SJSA1 (cell line): ENCODE data around the gene MEIOB. TPM values are rescaled to one million over a fixed set of nuclear protein-coding genes. Genes with fewer than 3 reads are reported as not detected.

ENCODE experiments used
- DNase-seq, 2 experiments: peaks; one replicate each; pipeline ENCODE4 v3.0.0-alpha.2; 2015 to 2020; ENCODE audit warnings: low spot score in 2 of 2, low read depth in 1 of 2
- H3K27ac ChIP-seq: fragments of 250-450 bp; sonication (Bioruptor Pico); 2 replicates; pipeline ENCODE4 v1.5.1; 2020; ENCODE audit warnings: mild to moderate bottlenecking, moderate library complexity
- H3K27me3 ChIP-seq: fragments of 250-450 bp; sonication (Bioruptor Pico); replicated peaks from 2 replicates; pipeline ENCODE4 v1.5.1; 2020; ENCODE audit warnings: mild to moderate bottlenecking, moderate library complexity
- H3K36me3 ChIP-seq: fragments of 250-450 bp; sonication (Bioruptor Pico); 2 replicates; pipeline ENCODE4 v1.5.1; 2020; ENCODE audit warnings: mild to moderate bottlenecking
- H3K4me1 ChIP-seq: fragments of 250-450 bp; sonication (Bioruptor Pico); replicated peaks from 2 replicates; pipeline ENCODE4 v1.6.1; 2021; ENCODE audit warnings: mild to moderate bottlenecking
- H3K4me3 ChIP-seq: fragments of 250-450 bp; sonication (Bioruptor Pico); 2 replicates; pipeline ENCODE4 v1.5.1; 2020; ENCODE audit warnings: mild to moderate bottlenecking
- H3K9me3 ChIP-seq: fragments of 250-450 bp; sonication (Bioruptor Pico); replicated peaks from 2 replicates; pipeline ENCODE4 v1.5.1; 2020; ENCODE audit warnings: mild to moderate bottlenecking
- total RNA-seq: library from RNA; depleted of rRNA; stranded (reverse); fragments of >200 nt; shearing (Covaris generic); gene quantifications from 2 replicates; pipeline ENCODE4 v1.2.3, GENCODE V29; 2014

MEIOB gene
- total RNA-seq, 1 experiment from 2014 or later: not detected

- H3K36me3 ChIP-seq: peaks cover 44% of the 10 kb centered on the region
- no peak overlapping the region for H3K27ac ChIP-seq
- H3K4me3 ChIP-seq: no peak overlapping the region
- DNase-seq: no peak
- H3K4me1 ChIP-seq: no peaks in the 10 kb centered on the region
- no peaks in the 10 kb centered on the region for H3K9me3 ChIP-seq
- no peaks in the 10 kb centered on the region for H3K27me3 ChIP-seq
These were observed 79.8 kb downstream of the MEIOB start for GRCh38 chr16:1791943-1792812.

GRCh38 chr16:1791256-1791942 is 80.6 kb downstream of the MEIOB start:
- no peak for DNase-seq
- H3K36me3 ChIP-seq: peaks cover 51% of the 10 kb centered on the region

GRCh38 chr16:1790611-1791255 is 81.2 kb downstream of the MEIOB start:
- no peaks in the 10 kb centered on the region for H3K9me3 ChIP-seq
- H3K36me3 ChIP-seq: peaks cover 58% of the 10 kb centered on the region
- H3K27me3 ChIP-seq: no peaks in the 10 kb centered on the region
- H3K4me1 ChIP-seq: no peaks in the 10 kb centered on the region
- DNase-seq: no peak
- H3K27ac ChIP-seq: no peak overlapping the region
- H3K4me3 ChIP-seq: no peak overlapping the region

More at GRCh38 chr16:1791256-1791942, 80.6 kb downstream of the MEIOB start:
- H3K9me3 ChIP-seq: no peaks in the 10 kb centered on the region
- H3K4me3 ChIP-seq: no peak overlapping the region
- no peaks in the 10 kb centered on the region for H3K4me1 ChIP-seq
- no peak overlapping the region for H3K27ac ChIP-seq
- no peaks in the 10 kb centered on the region for H3K27me3 ChIP-seq

- no peak for DNase-seq
- Histone ChIP-seq H3K27me3 (no peaks in the 10 kb centered on the region), H3K4me1 (no peaks in the 10 kb centered on the region), H3K4me3 (no peak overlapping the region), H3K36me3 (peaks cover 60% of the 10 kb centered on the region), H3K27ac (no peak overlapping the region), H3K9me3 (no peaks in the 10 kb centered on the region)
These were observed 81.7 kb downstream of the MEIOB start for GRCh38 chr16:1790261-1790610.

- Histone ChIP-seq H3K36me3 (peaks cover 65% of the 10 kb centered on the region), H3K4me1 (no peaks in the 10 kb centered on the region)
These were observed 82.3 kb downstream of the MEIOB start for GRCh38 chr16:1789643-1790045.

GRCh38 chr16:1788708-1789100 is 83.3 kb downstream of the MEIOB start:
- no peaks in the 10 kb centered on the region for H3K9me3 ChIP-seq
- H3K27me3 ChIP-seq: no peaks in the 10 kb centered on the region
- peaks cover 7% of the 10 kb centered on the region; the same call in 1 of the 2 replicates for H3K4me1 ChIP-seq
- peaks cover 70% of the 10 kb centered on the region for H3K36me3 ChIP-seq
- no peak overlapping the region for H3K27ac ChIP-seq
- no peak overlapping the region for H3K4me3 ChIP-seq
- DNase-seq: no peak

More at GRCh38 chr16:1789643-1790045, 82.3 kb downstream of the MEIOB start:
- H3K27me3 ChIP-seq: no peaks in the 10 kb centered on the region
- no peaks in the 10 kb centered on the region for H3K9me3 ChIP-seq
- H3K27ac ChIP-seq: no peak overlapping the region
- DNase-seq: no peak
- no peak overlapping the region for H3K4me3 ChIP-seq

GRCh38 chr16:1788095-1788707 is 83.8 kb downstream of the MEIOB start:
- H3K9me3 ChIP-seq: no peaks in the 10 kb centered on the region
- H3K27me3 ChIP-seq: no peaks in the 10 kb centered on the region
- H3K36me3 ChIP-seq: peaks cover 70% of the 10 kb centered on the region
- no peak for DNase-seq
- no peak overlapping the region for H3K4me3 ChIP-seq
- H3K27ac ChIP-seq: no peak overlapping the region
- peaks cover 7% of the 10 kb centered on the region for H3K4me1 ChIP-seq

- DNase-seq: no peak
- H3K36me3 ChIP-seq: peaks cover 72% of the 10 kb centered on the region
- H3K27me3 ChIP-seq: no peaks in the 10 kb centered on the region
- no peak overlapping the region for H3K4me3 ChIP-seq
- H3K9me3 ChIP-seq: no peaks in the 10 kb centered on the region
- H3K27ac ChIP-seq: no peak overlapping the region
- peaks cover 7% of the 10 kb centered on the region for H3K4me1 ChIP-seq
These were observed 84.5 kb downstream of the MEIOB start for GRCh38 chr16:1787322-1788094.

- Histone ChIP-seq H3K27ac (no peak overlapping the region), H3K4me1 (peaks cover 8% of the 10 kb centered on the region), H3K36me3 (peaks cover 72% of the 10 kb centered on the region), H3K9me3 (no peaks in the 10 kb centered on the region), H3K4me3 (no peak overlapping the region), H3K27me3 (no peaks in the 10 kb centered on the region)
- no peak for DNase-seq
These were observed 85.0 kb downstream of the MEIOB start for GRCh38 chr16:1787056-1787321.

GRCh38 chr16:1786242-1787055 is 85.5 kb downstream of the MEIOB start:
- Histone ChIP-seq H3K27ac (no peak overlapping the region), H3K36me3 (peaks cover 74% of the 10 kb centered on the region), H3K4me1 (peaks cover 14% of the 10 kb centered on the region), H3K9me3 (no peaks in the 10 kb centered on the region), H3K27me3 (no peaks in the 10 kb centered on the region), H3K4me3 (no peak overlapping the region)
- no peak for DNase-seq

GRCh38 chr16:1785846-1786170 is 86.2 kb downstream of the MEIOB start:
- no peak overlapping the region for H3K4me3 ChIP-seq
- peaks cover 69% of the 10 kb centered on the region for H3K36me3 ChIP-seq
- DNase-seq: no peak
- no peaks in the 10 kb centered on the region for H3K9me3 ChIP-seq
- peaks cover 17% of the 10 kb centered on the region for H3K4me1 ChIP-seq
- no peaks in the 10 kb centered on the region for H3K27me3 ChIP-seq
- no peak overlapping the region for H3K27ac ChIP-seq

- H3K9me3 ChIP-seq: no peaks in the 10 kb centered on the region
- H3K4me1 ChIP-seq: peaks cover 17% of the 10 kb centered on the region
- no peak overlapping the region for H3K27ac ChIP-seq
- DNase-seq: no peak
- peaks cover 64% of the 10 kb centered on the region for H3K36me3 ChIP-seq
- H3K4me3 ChIP-seq: no peak overlapping the region
- no peaks in the 10 kb centered on the region for H3K27me3 ChIP-seq
These were observed 86.8 kb downstream of the MEIOB start for GRCh38 chr16:1784977-1785845.
